Right lobe of liver (tissue), 6 donors: ENCODE data around the gene XAF1. TPM values are rescaled to one million over a fixed set of nuclear protein-coding genes. Genes with fewer than 3 reads are reported as not detected.
"Not testable (repeated sequence)": the region's sequence is repeated elsewhere in the genome, so short reads cannot be mapped to it uniquely, and the experiment has no call there.

ENCODE experiments used
- ATAC-seq, 4 donors: fragments of 200-7000 bp; cut with Tn5 transposase; one replicate each; pipeline ENCODE4 v1.9.1; 2020; ENCODE audit warnings: mild to moderate bottlenecking in 4 of 4, moderate library complexity in 4 of 4
- DNase-seq, 3 donors: peaks; one replicate each; pipeline ENCODE4 v3.0.0-alpha.2; 2020
- H3K27ac ChIP-seq, 3 donors: fragments of 200-600 bp; one replicate each; pipeline ENCODE4 v1.8.0; 2022
- H3K27me3 ChIP-seq, 2 donors: fragments of 200-600 bp; one replicate each; pipeline ENCODE4 v1.8.0; 2022
- H3K36me3 ChIP-seq, 4 donors: fragments of 200-600 bp; sonication (generic) in 1 of 4; one replicate each; pipeline versions ENCODE4 v1.5.1 to v1.8.0; 2017 to 2022; ENCODE audit warnings: control low read depth in 1 of 4
- H3K4me1 ChIP-seq, 4 donors: fragments of 200-600 bp; sonication (generic) in 1 of 4; one replicate each; pipeline versions ENCODE4 v1.5.1 to v1.8.0; 2017 to 2022; ENCODE audit warnings: control low read depth in 1 of 4
- H3K4me3 ChIP-seq, 3 donors: fragments of 200-600 bp; one replicate each; pipeline ENCODE4 v1.8.0; 2022
- H3K9me3 ChIP-seq, 4 donors: fragments of 200-600 bp; sonication (generic) in 1 of 4; one replicate each; pipeline versions ENCODE4 v1.5.1 to v1.8.0; 2017 to 2022; ENCODE audit warnings: control low read depth in 1 of 4
- POLR2A ChIP-seq: fragments of 450-650 bp; IDR thresholded peaks from one replicate; pipeline ENCODE4 v1.6.1; 2017; ENCODE audit warnings: antibody characterized with exemption, mild to moderate bottlenecking
- WGBS: methylation state at CpG from one replicate; pipeline ENCODE4 v1.1.6; 2018; ENCODE audit warnings: low coverage, low lambda C conversion rate; ENCODE audit not compliant: insufficient coverage; ENCODE audit errors: missing lambda C conversion rate; 5-methylcytosine and 5-hydroxymethylcytosine counted together
- intact Hi-C, 2 donors: fragments of 100-400 bp; cut with DNase I; formaldehyde crosslinking; loops; one replicate each; pipeline versions ENCODE4 v1.11.2 to v1.14.1; 2022
- total RNA-seq, 6 experiments: library from RNA; depleted of rRNA in 2 of 6; stranded (reverse); fragments of >200 nt in 2 of 6; fragmentation: NEBNext Ultra II Directional in 3 of 6; extraction: Animal tissue kit (Norgen Biotek cat#: 25700) in 3 of 6; gene quantifications; one replicate each; pipeline versions ENCODE4 v1.1.0 to v1.2.4, GENCODE V29; 2016 to 2023
- TF ChIP-seq, protein P1 (sequence below), 4 donors: fragments of 200-600 bp in 3 of 4; fragments of 450-650 bp in 1 of 4; IDR thresholded peaks; one replicate each; pipeline versions ENCODE4 v1.5.1 to v1.8.0; 2016 to 2022; ENCODE audit warnings: antibody characterized with exemption in 4 of 4, mild to moderate bottlenecking in 2 of 4
- donor health status: DM: no; HTN: yes; CAD: no.
- donor health status: DM: no; HTN: no; CAD: no.
- donor health status: DM: no; HTN: no; CAD: no.
- donor health status: DM: no; HTN: yes; CAD: no.
- donor health status: DM: no; HTN: yes; CAD: no.

Gene XAF1
- total RNA-seq, 6 experiments from 2014 or later: 15.9 to 76.8 (median 42.7) TPM

DNA sequence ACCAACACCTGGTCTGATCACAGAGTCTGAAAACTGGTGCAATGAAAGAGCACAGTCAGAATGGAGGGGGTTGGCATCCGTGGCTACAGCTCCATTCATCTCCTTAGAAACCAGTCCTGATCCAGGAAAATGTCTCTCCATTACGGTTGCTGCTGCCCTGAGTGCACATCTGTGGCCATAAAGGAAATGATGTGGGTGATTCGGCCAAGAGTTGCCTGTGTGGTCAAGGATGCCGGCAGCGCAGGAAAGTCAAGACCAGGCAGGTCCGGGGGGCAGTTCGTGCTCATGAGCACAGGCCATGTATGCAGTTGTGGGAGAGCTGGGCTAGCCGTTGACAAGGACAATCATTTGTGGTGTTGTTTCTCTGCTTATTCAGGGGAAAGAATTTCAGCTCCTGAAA, 5.9 kb downstream of the XAF1 start:
- WGBS: 88% methylated on average over 5 of the region's 8 CpGs
- intact Hi-C loops: no loop called here
- H3K9me3 ChIP-seq: no peaks in the 10 kb centered on the region
- DNase-seq (no peak), ATAC-seq (no peak)
- H3K27ac ChIP-seq: no peak overlapping the region
- peaks cover 0 to 68% (median 41%) of the 10 kb centered on the region in 4 donors for H3K36me3 ChIP-seq
- no peak overlapping the region for H3K4me3 ChIP-seq
- H3K4me1 ChIP-seq: peaks cover 0 to 12% (median 5%) of the 10 kb centered on the region in 4 donors
- TF ChIP-seq, protein P1, sequence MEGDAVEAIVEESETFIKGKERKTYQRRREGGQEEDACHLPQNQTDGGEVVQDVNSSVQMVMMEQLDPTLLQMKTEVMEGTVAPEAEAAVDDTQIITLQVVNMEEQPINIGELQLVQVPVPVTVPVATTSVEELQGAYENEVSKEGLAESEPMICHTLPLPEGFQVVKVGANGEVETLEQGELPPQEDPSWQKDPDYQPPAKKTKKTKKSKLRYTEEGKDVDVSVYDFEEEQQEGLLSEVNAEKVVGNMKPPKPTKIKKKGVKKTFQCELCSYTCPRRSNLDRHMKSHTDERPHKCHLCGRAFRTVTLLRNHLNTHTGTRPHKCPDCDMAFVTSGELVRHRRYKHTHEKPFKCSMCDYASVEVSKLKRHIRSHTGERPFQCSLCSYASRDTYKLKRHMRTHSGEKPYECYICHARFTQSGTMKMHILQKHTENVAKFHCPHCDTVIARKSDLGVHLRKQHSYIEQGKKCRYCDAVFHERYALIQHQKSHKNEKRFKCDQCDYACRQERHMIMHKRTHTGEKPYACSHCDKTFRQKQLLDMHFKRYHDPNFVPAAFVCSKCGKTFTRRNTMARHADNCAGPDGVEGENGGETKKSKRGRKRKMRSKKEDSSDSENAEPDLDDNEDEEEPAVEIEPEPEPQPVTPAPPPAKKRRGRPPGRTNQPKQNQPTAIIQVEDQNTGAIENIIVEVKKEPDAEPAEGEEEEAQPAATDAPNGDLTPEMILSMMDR (IDR thresholded peaks at IDR 0.05): no peak
- TF ChIP-seq POLR2A: no peak
- H3K27me3 ChIP-seq: no peaks in the 10 kb centered on the region

- no peak for TF ChIP-seq POLR2A
- TF ChIP-seq, protein P1 (IDR thresholded peaks at IDR 0.05): no peak
- no peak for ATAC-seq
- Histone ChIP-seq H3K36me3 (peaks cover 0 to 89% (median 61%) of the 10 kb centered on the region in 4 donors), H3K27ac (no peak overlapping the region), H3K9me3 (peaks cover 0 to 10% (median 6%) of the 10 kb centered on the region in 4 donors), H3K4me3 (no peak overlapping the region), H3K27me3 (no peaks in the 10 kb centered on the region), H3K4me1 (no peaks in the 10 kb centered on the region)
- intact Hi-C loops: no loop called here
- WGBS: 94% methylated on average over 2 of the region's 2 CpGs
- DNase-seq: no peak
These were observed 12.6 kb downstream of the XAF1 start for GRCh38 chr17:6768447-6768846.

- Histone ChIP-seq H3K27ac (no peak overlapping the region), H3K27me3 (no peaks in the 10 kb centered on the region), H3K4me1 (no peaks in the 10 kb centered on the region), H3K9me3 (peaks cover 0 to 10% (median 6%) of the 10 kb centered on the region in 4 donors), H3K36me3 (peaks cover 0 to 65% (median 40%) of the 10 kb centered on the region in 4 donors), H3K4me3 (no peak overlapping the region)
- DNase-seq (no peak), ATAC-seq (no peak)
- intact Hi-C loops: no loop called here
- 90% methylated on average over 1 of the region's 1 CpG for WGBS
- TF ChIP-seq POLR2A: no peak
- TF ChIP-seq, protein P1 (IDR thresholded peaks at IDR 0.05): no peak
These were observed 16.2 kb downstream of the XAF1 start for GRCh38 chr17:6772016-6772415.

- H3K27me3 ChIP-seq, DNase-seq, ATAC-seq, H3K4me1 ChIP-seq, H3K4me3 ChIP-seq, intact Hi-C loops, H3K9me3 ChIP-seq, H3K27ac ChIP-seq: not testable (repeated sequence)
- 87% methylated on average over 4 of the region's 8 CpGs for WGBS
- H3K36me3 ChIP-seq: peaks cover 0 to 40% (median 24%) of the 10 kb centered on the region in 4 donors
These were observed 19.1 kb downstream of the XAF1 start for GRCh38 chr17:6774906-6775305.

- peaks cover 0 to 6% (median 0%) of the 10 kb centered on the region in 4 donors for H3K4me1 ChIP-seq
- peak in 1 of 3 donors; percentile 48 for DNase-seq
- ATAC-seq: peak; percentile 69 to 81 (median 78)
- H3K27ac ChIP-seq: no peak within 1 kb of the TSS
- TF ChIP-seq, protein P1 (IDR thresholded peaks at IDR 0.05): no peak
- peak; percentile 29 for TF ChIP-seq POLR2A
- H3K27me3 ChIP-seq: no peaks in the 10 kb centered on the region
- H3K4me3 ChIP-seq: peak within 1 kb of the TSS in 1 of 3 donors; percentile 36
- no peaks in the 10 kb centered on the region for H3K9me3 ChIP-seq
- intact Hi-C loops: no loop called here
- WGBS: 12% methylated on average over 19 of the region's 49 CpGs
- H3K36me3 ChIP-seq: peaks cover 0 to 30% (median 17%) of the 10 kb centered on the region in 4 donors
These were observed 20.1 kb downstream of the XAF1 start, which contains the start of gene FBXO39 for GRCh38 chr17:6775871-6776405. FBXO39 (plus strand) TSS chr17:6776215; CDS start chr17:6779869, 3,654 bp downstream.
